Measurements from ENCODE around the gene FEM1B. TPM values are rescaled to one million over a fixed set of nuclear protein-coding genes. Genes with fewer than 3 reads are reported as not detected.
A peak's percentile ranks its signal among the peaks of the same experiment; 100 is the strongest.

Gene FEM1B
- total RNA-seq, 4 donors from 2014 or later: 32.9 to 48.5 (median 40.9) TPM

DNA sequence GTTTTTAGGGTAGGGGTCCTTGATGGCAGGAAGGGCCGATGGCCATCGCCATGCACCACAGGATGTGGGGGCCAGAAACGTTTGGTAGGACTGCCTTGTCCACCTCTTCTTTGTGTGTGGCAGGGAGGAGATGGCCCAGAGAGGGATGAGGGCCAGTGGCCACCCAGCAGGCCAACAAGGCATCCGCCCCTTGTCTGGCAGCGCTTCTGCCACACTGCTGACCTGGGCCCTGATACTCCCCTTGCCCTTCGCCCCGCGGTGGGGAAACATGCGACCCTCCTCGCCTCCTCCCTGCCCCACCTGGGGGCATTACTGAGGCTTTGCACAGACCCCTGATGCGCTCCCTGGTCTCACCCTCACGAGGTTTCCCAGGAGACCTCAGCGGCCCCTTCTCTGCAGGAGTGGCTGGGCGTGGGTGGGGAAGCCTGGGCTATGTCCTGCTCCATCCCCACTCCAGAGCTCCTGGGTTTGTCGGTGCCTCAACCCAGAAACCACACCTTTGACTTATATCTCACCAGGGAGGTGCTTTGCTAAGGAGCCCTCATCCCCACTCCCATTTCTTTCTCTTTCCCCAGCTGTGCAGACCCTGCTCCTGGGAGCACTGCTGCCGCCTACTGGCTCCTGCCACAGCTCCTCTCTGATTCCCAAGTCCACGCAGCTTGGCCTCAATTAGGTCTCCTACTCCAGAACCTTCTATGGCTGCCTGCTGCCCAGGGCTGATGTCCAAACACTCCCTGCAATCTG, 38.7 kb downstream of the FEM1B start:
- TF ChIP-seq, protein P1, sequence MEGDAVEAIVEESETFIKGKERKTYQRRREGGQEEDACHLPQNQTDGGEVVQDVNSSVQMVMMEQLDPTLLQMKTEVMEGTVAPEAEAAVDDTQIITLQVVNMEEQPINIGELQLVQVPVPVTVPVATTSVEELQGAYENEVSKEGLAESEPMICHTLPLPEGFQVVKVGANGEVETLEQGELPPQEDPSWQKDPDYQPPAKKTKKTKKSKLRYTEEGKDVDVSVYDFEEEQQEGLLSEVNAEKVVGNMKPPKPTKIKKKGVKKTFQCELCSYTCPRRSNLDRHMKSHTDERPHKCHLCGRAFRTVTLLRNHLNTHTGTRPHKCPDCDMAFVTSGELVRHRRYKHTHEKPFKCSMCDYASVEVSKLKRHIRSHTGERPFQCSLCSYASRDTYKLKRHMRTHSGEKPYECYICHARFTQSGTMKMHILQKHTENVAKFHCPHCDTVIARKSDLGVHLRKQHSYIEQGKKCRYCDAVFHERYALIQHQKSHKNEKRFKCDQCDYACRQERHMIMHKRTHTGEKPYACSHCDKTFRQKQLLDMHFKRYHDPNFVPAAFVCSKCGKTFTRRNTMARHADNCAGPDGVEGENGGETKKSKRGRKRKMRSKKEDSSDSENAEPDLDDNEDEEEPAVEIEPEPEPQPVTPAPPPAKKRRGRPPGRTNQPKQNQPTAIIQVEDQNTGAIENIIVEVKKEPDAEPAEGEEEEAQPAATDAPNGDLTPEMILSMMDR (IDR thresholded peaks at IDR 0.05): no peak
- peak; percentile 10 for DNase-seq (ENCODE audit: low spot score)
- ATAC-seq (ENCODE audit: low FRiP score): no peak

DNA sequence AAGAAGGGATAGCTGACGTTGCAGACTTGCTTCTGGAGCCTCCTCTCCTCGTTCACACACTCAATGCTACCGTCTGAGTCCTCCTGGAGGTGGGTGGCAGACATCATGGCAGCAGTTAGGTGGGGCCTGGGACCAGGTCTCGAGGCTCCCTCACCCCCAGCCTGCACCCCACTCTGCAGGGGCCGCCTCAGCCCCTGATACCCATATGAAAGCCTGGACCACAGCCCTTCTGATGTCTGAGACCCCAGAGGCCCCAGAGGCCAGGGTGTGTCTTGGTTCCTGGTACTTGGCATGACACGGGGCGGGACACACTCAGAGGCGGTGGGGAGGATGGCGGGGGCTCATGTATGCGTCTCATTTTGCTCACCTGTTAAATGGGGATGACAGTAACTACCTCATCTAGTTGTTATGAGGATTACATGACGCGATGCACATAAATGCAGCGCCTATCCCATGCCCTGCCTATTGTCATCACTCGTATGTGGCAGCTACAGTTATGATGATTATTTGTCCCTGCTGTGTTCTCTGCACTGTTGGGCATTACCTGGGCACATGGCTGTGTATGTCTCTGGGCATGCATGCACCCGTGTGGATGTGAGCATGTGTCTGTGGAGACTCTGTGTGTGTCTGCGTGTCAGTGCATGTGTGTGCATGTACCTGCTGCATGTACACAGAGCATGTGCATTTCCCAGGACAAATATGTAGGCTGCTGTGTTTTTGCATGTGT, 39.9 kb downstream of the FEM1B start:
- TF ChIP-seq, protein P1 (IDR thresholded peaks at IDR 0.05): no peak
- no peak for DNase-seq (ENCODE audit: low spot score)
- ATAC-seq (ENCODE audit: low FRiP score): no peak

DNA sequence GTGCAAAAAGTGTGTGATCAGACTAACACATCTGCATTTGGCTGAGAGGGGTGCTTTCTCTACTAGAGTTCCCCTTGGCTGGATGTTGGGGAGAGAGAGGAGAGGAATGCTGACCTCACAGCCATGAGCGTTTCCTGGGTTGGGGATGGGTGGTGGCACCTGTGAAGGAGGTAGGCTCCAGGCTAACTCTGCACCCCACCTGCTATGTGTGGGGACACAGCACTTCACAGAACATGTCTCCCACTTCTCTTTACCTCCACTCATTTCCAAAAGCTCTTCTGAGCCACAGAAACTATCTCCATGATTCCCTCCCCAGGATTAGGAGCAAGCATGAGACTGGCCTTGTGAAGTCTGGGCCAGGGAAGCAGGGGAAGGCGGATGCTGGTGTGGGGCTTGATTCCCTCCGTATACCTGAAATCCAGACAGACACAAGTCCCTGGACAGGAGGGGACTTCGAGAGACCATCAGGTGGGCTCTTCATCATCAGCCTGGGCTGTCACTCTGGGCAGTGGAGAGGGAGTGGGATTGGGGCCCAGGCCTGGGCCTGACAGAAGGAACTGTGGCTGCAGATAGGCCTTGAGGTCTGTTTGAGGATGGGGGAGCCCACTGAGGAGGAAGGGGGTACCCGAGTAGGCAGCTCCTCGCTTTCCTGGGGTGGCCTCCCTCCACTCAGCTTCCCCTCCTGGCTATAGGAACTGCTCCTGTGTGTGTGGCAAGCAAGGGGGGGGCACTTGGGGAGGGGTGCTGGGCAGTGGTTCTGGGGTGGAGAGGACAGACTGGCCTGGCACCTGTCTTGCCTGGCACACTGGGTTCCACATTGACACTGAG, 40.7 kb downstream of the FEM1B start:
- ATAC-seq (ENCODE audit: low FRiP score): no peak
- TF ChIP-seq, protein P1 (IDR thresholded peaks at IDR 0.05): no peak
- DNase-seq (ENCODE audit: low spot score): no peak

DNA sequence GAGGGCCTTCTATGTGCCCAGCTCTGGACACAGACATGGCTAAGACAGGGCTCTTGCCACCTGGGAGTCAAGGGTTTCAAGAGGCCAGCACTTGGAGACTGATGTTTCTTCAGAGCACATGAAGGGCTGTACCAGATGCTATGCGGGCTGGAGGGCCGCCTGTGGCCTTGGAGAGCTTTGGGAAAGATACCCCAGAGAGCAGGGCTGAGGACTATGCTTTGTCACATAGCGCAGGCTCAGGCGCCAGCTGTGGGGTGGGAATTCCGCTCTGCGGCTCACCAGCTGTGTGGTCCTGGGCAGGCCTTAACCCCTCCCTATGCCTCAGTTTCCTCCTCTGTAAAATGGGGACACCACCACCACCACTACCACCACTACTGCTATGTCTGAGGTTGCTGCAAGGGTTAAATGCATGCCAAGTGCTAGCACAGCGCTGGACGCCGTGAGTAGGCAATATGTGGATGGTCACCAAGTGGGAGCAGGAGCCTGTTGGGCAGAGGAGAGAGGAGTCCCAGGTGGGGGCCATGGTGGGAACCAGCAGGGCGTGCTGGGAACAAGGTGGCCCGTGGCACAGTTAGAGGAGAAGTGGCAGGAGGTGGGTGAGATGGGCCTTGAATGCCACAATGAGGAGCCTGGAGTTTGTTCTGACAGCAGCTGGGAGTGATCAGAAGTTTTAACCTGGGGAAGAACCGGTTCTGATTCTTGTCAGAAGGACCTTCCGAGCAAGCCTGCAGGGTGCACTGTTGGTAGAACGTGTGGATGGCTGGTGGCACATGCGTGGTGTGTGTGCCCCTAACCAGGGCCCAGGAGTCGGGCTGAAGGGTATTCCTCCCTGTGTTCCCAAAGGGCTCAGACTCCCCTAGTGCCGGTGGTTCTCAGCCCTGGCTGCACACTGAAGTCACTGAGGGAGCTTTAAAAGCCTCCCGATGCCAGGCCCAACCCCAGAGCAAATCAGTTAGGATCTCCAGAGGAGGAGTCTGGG, 41.7 kb downstream of the FEM1B start:
- ATAC-seq (ENCODE audit: low FRiP score) (no peak), DNase-seq (ENCODE audit: low spot score) (no peak)
- TF ChIP-seq, protein P1 (IDR thresholded peaks at IDR 0.05): no peak

DNA sequence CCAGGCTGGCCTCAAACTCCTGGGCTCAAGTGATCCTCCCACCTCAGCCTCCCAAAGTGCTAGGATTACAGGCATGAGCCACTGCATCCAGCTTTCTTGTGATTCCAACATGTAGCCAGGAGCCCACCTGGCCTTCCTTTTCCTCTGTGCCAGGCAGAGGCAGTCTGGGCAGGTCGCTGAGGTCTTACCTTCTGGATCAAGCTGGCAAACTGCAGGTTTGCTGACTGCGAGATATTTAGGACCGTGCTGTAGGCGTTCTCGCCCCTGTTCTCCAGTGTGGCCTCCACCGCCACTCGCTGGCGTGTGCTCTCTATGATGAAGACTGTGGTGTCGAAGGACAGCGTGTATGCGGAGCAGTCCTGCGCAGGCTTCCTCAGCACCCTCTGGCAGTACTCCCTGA, 42.5 kb downstream of the FEM1B start:
- TF ChIP-seq, protein P1 (IDR thresholded peaks at IDR 0.05): no peak
- ATAC-seq (ENCODE audit: low FRiP score): no peak
- DNase-seq (ENCODE audit: low spot score): no peak

DNA sequence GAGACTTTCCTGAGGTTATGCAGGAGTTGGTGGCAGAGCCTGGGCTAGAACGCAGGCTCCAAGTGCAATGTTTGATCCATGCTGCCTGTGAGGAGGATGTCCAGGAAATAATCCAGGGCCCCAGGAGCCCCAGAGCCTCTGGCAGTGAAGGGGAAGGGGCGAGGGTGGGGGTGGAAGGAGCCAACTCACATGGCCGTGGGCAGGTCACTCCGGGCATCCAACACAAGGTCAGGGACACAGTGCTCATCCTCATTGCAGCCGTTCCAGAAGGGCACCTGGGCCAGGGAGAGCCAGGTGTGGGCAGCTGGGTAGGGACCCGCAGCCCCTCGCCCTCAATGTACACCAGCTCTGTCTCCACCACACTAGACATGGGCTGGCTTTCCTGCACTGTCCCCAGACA, 43.7 kb downstream of the FEM1B start:
- DNase-seq (ENCODE audit: low spot score) (no peak), ATAC-seq (ENCODE audit: low FRiP score) (no peak)
- TF ChIP-seq, protein P1 (IDR thresholded peaks at IDR 0.05): no peak
